PFSK-1 (cell line): Measurements from ENCODE around the gene PLG.

Experiments used
- FOXP2 ChIP-seq: optimal IDR thresholded peaks from 2 replicates; pipeline ENCODE3; 2011; ENCODE audit warnings: borderline replicate concordance, control low read depth, inconsistent platforms; ENCODE audit not compliant: insufficient read depth; ENCODE audit errors: extremely low read length, extremely low read depth
- POLR2AphosphoS5 ChIP-seq: IDR thresholded peaks from 2 replicates; pipeline ENCODE4 v1.6.1; 2012; ENCODE audit warnings: low read depth, mild to moderate bottlenecking, control low read depth, low read length, moderate library complexity
- SIN3A ChIP-seq: IDR thresholded peaks from 2 replicates; pipeline ENCODE4 v1.6.1; 2012; ENCODE audit warnings: mild to moderate bottlenecking, low read length, moderate library complexity, borderline replicate concordance; ENCODE audit not compliant: insufficient read depth
- TAF1 ChIP-seq: IDR thresholded peaks from 2 replicates; pipeline ENCODE4 v1.6.1; 2012; ENCODE audit warnings: low read length, control low read depth, borderline replicate concordance; ENCODE audit not compliant: insufficient read depth
- TF ChIP-seq, protein P1 (sequence below), 2 experiments: IDR thresholded peaks; 2 replicates each; pipeline versions ENCODE4 v1.6.1 to v1.8.0; 2011 to 2012; ENCODE audit warnings: low read depth in 2 of 2, low read length in 2 of 2, control low read depth in 1 of 2, inconsistent platforms in 1 of 2, mild to moderate bottlenecking in 1 of 2, moderate library complexity in 1 of 2; ENCODE audit not compliant: insufficient read depth in 1 of 2

Gene PLG

DNA sequence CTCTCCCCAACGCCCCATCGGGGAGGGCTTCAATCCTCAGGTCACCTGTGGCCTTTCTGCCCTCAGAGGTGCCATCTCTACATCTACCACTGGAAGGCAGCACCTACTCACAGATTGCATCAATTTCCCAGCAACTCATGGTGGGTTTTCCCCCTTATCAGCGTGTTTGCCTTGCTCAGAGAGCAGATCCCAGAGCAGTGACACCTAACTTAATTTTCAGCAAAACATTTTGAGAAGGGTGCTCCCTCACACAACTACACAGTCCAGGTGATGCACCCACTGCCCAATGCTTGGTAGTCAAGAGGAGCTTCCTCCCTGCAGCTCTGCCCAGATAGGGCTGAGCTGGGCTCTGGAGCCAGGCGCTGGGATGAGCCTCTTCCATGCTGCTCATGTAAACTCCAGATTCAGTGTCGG is 48.2 kb downstream of the PLG start:
- no peak for TF ChIP-seq POLR2AphosphoS5
- TF ChIP-seq FOXP2: no peak
- TF ChIP-seq, protein P1, sequence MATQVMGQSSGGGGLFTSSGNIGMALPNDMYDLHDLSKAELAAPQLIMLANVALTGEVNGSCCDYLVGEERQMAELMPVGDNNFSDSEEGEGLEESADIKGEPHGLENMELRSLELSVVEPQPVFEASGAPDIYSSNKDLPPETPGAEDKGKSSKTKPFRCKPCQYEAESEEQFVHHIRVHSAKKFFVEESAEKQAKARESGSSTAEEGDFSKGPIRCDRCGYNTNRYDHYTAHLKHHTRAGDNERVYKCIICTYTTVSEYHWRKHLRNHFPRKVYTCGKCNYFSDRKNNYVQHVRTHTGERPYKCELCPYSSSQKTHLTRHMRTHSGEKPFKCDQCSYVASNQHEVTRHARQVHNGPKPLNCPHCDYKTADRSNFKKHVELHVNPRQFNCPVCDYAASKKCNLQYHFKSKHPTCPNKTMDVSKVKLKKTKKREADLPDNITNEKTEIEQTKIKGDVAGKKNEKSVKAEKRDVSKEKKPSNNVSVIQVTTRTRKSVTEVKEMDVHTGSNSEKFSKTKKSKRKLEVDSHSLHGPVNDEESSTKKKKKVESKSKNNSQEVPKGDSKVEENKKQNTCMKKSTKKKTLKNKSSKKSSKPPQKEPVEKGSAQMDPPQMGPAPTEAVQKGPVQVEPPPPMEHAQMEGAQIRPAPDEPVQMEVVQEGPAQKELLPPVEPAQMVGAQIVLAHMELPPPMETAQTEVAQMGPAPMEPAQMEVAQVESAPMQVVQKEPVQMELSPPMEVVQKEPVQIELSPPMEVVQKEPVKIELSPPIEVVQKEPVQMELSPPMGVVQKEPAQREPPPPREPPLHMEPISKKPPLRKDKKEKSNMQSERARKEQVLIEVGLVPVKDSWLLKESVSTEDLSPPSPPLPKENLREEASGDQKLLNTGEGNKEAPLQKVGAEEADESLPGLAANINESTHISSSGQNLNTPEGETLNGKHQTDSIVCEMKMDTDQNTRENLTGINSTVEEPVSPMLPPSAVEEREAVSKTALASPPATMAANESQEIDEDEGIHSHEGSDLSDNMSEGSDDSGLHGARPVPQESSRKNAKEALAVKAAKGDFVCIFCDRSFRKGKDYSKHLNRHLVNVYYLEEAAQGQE (IDR thresholded peaks at IDR 0.05; ENCODE audit: insufficient read depth in 1 of 2, low read depth in 2 of 2, low read length in 2 of 2): no peak
- TF ChIP-seq TAF1: no peak
- TF ChIP-seq SIN3A: no peak

DNA sequence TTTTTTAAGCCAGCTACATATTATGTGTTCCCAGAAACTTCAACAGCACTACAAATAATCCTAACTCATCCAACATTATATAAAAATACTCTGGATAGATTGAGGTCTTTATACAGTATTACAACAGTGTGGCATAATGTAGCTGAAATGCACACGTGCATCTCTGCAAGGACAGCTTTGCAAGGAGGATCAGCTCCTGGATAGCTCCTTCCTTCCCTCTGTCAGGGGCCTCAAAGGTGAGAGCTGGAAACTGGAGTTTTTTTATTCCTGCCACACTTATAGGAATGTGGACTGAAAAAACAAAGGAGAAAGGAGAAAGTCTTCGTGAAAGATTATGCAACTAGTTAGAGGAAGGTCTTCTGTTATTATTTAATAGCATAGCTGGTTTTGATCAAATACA is 53.1 kb downstream of the PLG start:
- TF ChIP-seq, protein P1 (IDR thresholded peaks at IDR 0.05; ENCODE audit: insufficient read depth in 1 of 2, low read depth in 2 of 2, low read length in 2 of 2): peak in 1 of 2 experiments; percentile 68; a peak in 2 of 4 replicates
- no peak for TF ChIP-seq TAF1

DNA sequence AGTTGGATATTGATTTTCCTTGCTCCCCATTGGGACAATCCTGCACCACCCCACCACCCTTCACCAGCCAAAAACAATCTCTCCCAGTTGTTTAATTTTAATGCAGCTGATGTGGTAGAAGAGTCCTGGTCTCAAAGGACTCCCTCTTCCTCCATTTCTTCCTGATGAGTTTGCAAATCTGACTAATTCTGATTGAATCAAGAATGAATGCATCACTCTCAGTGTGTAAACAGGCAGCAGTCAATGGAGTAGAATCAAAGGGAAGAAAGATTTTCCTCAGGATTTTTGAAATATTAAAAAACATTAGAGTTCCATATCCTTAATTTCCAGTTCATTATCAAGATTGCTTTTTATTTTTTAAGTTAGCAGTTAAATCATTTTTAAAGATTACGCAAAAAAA is 54.0 kb downstream of the PLG start:
- TF ChIP-seq POLR2AphosphoS5: no peak
- no peak for TF ChIP-seq TAF1
- TF ChIP-seq, protein P1 (IDR thresholded peaks at IDR 0.05; ENCODE audit: insufficient read depth in 1 of 2, low read depth in 2 of 2, low read length in 2 of 2): no peak
- TF ChIP-seq FOXP2: no peak
- TF ChIP-seq SIN3A: no peak

DNA sequence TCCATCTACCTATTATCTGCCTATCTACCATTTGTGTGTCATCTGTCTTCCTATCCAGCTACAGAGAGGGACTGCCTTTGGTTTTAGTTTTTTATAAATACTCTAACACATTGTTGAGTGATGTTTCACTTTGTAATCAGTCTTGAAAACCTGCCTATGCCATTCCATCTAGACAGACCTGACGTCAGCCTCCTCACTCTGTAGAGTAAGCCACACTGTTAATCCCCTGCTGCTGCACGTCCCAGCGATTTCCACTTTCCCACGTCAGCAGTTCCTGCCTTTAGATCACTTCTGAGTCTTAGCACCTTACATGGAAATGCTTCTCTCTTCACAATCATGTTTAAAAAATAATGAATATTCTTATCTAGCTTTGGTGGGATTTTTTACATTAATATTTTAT is 54.8 kb downstream of the PLG start:
- TF ChIP-seq TAF1: no peak
- TF ChIP-seq FOXP2: no peak
- TF ChIP-seq, protein P1 (IDR thresholded peaks at IDR 0.05; ENCODE audit: insufficient read depth in 1 of 2, low read depth in 2 of 2, low read length in 2 of 2): no peak
- no peak for TF ChIP-seq SIN3A
- no peak for TF ChIP-seq POLR2AphosphoS5

GRCh38 chr6:160764847-160765246 is 62.8 kb downstream of the PLG start:
- TF ChIP-seq, protein P1 (IDR thresholded peaks at IDR 0.05; ENCODE audit: insufficient read depth in 1 of 2, low read depth in 2 of 2, low read length in 2 of 2): no peak
- TF ChIP-seq POLR2AphosphoS5 (no peak), SIN3A (no peak), FOXP2 (no peak), TAF1 (no peak)
